Keratinocyte (primary cell): Measurements from ENCODE around the gene LPGAT1. TPM values are rescaled to one million over a fixed set of nuclear protein-coding genes. Genes with fewer than 3 reads are reported as not detected.

ENCODE experiments used
- DNase-seq: peaks from one replicate; pipeline ENCODE4 v3.0.0-alpha.2; 2011; ENCODE audit warnings: low read depth, missing footprints, low spot score
- FAIRE-seq: peaks from 2 replicates; lab custom pipeline; 2011; peaks lifted over from hg19 to GRCh38; lab: Jason Lieb, UNC
- H2AFZ ChIP-seq: 2 replicates; pipeline ENCODE4 v1.6.0; 2012; ENCODE audit warnings: low read length, control low read depth, inconsistent platforms; ENCODE audit not compliant: control insufficient read depth
- H3K27ac ChIP-seq: 2 replicates; pipeline ENCODE4 v1.5.1; 2011; ENCODE audit warnings: low read length; ENCODE audit not compliant: control insufficient read depth, insufficient read depth
- H3K27me3 ChIP-seq: 3 replicates; pipeline ENCODE4 v1.6.0; 2011; ENCODE audit warnings: low read length; ENCODE audit not compliant: control insufficient read depth, insufficient read depth; ENCODE audit errors: extremely low read depth
- H3K36me3 ChIP-seq, 2 experiments: 2 replicates in 1 of 2; 3 replicates in 1 of 2; pipeline ENCODE4 v1.5.1; 2011; ENCODE audit warnings: low read length in 2 of 2, mild to moderate bottlenecking in 1 of 2; ENCODE audit not compliant: control insufficient read depth in 2 of 2, insufficient read depth in 2 of 2; ENCODE audit errors: extremely low read depth in 1 of 2
- H3K4me1 ChIP-seq: 3 replicates; pipeline ENCODE4 v1.5.1; 2011; ENCODE audit warnings: low read length; ENCODE audit not compliant: control insufficient read depth, insufficient read depth; ENCODE audit errors: extremely low read depth
- H3K4me2 ChIP-seq: 3 replicates; pipeline ENCODE4 v1.6.0; 2011; ENCODE audit warnings: low read depth, low read length; ENCODE audit not compliant: control insufficient read depth, insufficient read depth; ENCODE audit errors: extremely low read depth
- H3K4me3 ChIP-seq, 3 experiments: fragments of 200-600 bp in 1 of 3; sonication (generic) in 1 of 3; 2 replicates in 2 of 3; 3 replicates in 1 of 3; pipeline ENCODE4 v1.5.1; 2011 to 2016; ENCODE audit warnings: low read length in 3 of 3, mild to moderate bottlenecking in 3 of 3, control low read depth in 2 of 3, inconsistent platforms in 1 of 3, low read depth in 1 of 3, mixed read lengths in 1 of 3, mixed run types in 1 of 3, moderate library complexity in 1 of 3; ENCODE audit not compliant: control insufficient read depth in 2 of 3, insufficient read depth in 2 of 3; ENCODE audit errors: extremely low read depth in 1 of 3
- H3K79me2 ChIP-seq: 2 replicates; pipeline ENCODE4 v1.6.0; 2012; ENCODE audit warnings: low read length; ENCODE audit not compliant: control insufficient read depth, insufficient read depth
- H3K9ac ChIP-seq: 3 replicates; pipeline ENCODE4 v1.6.0; 2011; ENCODE audit warnings: low read length; ENCODE audit not compliant: control insufficient read depth, insufficient read depth; ENCODE audit errors: extremely low read depth
- H3K9me1 ChIP-seq: 3 replicates; pipeline ENCODE4 v1.6.0; 2011; ENCODE audit warnings: low read length; ENCODE audit not compliant: control insufficient read depth, insufficient read depth; ENCODE audit errors: extremely low read depth
- H3K9me3 ChIP-seq: 2 replicates; pipeline ENCODE4 v1.5.1; 2012; ENCODE audit warnings: low read depth, low read length; ENCODE audit not compliant: control insufficient read depth
- H4K20me1 ChIP-seq: 3 replicates; pipeline ENCODE4 v1.6.0; 2011; ENCODE audit warnings: low read length; ENCODE audit not compliant: control insufficient read depth, insufficient read depth; ENCODE audit errors: extremely low read depth
- CTCF ChIP-seq, 3 experiments: IDR thresholded peaks in 1 of 3; conservative IDR thresholded peaks in 1 of 3; optimal IDR thresholded peaks in 1 of 3; 2 replicates in 2 of 3; 3 replicates in 1 of 3; pipeline versions ENCODE3 to v1.5.1; 2011; ENCODE audit warnings: low read length in 3 of 3, mild to moderate bottlenecking in 3 of 3, moderate library complexity in 2 of 3, control low read depth in 1 of 3, inconsistent platforms in 1 of 3; ENCODE audit not compliant: insufficient read depth in 2 of 3; ENCODE audit errors: extremely low read depth in 1 of 3
- EZH2 ChIP-seq: IDR thresholded peaks from one replicate; pipeline ENCODE4 v1.6.1; 2012; ENCODE audit warnings: inconsistent platforms, mild to moderate bottlenecking, low read length, moderate library complexity
- dilution Hi-C: fragments of 300-500 bp; cut with MboI; formaldehyde crosslinking; loops from one replicate; pipeline ENCODE4 v1.7.0; 2020; ENCODE audit warnings: low sequenced_read_pairs; ENCODE audit not compliant: extremely low pct_ligation_motif_present
- polyA plus RNA-seq, 5 experiments: library from polyadenylated mRNA; depleted of rRNA in 3 of 5; stranded (reverse) in 3 of 5; stranded (forward) in 1 of 5; unstranded in 1 of 5; fragments of >200 nt; gene quantifications; 1 replicate in 1 of 5; 2 replicates in 3 of 5; 3 replicates in 1 of 5; pipeline versions ENCODE4 v1.2.1 to v1.2.3, GENCODE V29; 2011 to 2012; ENCODE audit warnings: missing spikeins in 2 of 5, low read depth in 1 of 5, low replicate concordance in 1 of 5

The LPGAT1 gene
- polyA plus RNA-seq, 1 donor (not counting 4 experiments of a cell fraction or from before 2014, with no cell fraction given) = 14.7 TPM

- Histone ChIP-seq H3K9me1 (peaks cover 4% of the 10 kb centered on the region), H3K79me2 (no peaks in the 10 kb centered on the region), H3K9me3 (no peaks in the 10 kb centered on the region), H3K4me2 (peak overlapping the region; percentile 53), H2AFZ (no peak overlapping the region), H3K27me3 (no peaks in the 10 kb centered on the region), H3K9ac (no peak overlapping the region), H3K4me3 (no peak overlapping the region), H3K27ac (no peak overlapping the region), H3K4me1 (peaks cover 23% of the 10 kb centered on the region), H4K20me1 (no peaks in the 10 kb centered on the region), H3K36me3 (no peaks in the 10 kb centered on the region)
- FAIRE-seq (no peak), DNase-seq (no peak)
- dilution Hi-C loops = no loop called here
- TF ChIP-seq CTCF (optimal IDR thresholded peaks at IDR 0.05 in 1 of 3, IDR thresholded peaks at IDR 0.05 in 1 of 3, conservative IDR thresholded peaks at IDR 0.05 in 1 of 3; ENCODE audit: extremely low read depth in 1 of 3, insufficient read depth in 2 of 3, low read length in 3 of 3) (no peak), EZH2 (no peak)
These were observed 94.1 kb downstream of the LPGAT1 start for GRCh38 chr1:211736351-211736915.

GRCh38 chr1:211735208-211736170, 95.1 kb downstream of the LPGAT1 start:
- peaks cover 23% of the 10 kb centered on the region for H3K4me1 ChIP-seq
- peak; percentile 91 for FAIRE-seq
- dilution Hi-C loops = no loop called here

More at GRCh38 chr1:211735208-211736170, 95.1 kb downstream of the LPGAT1 start:
- DNase-seq = peak; percentile 59
- Histone ChIP-seq H3K27ac (no peak overlapping the region), H3K4me3 (peak overlapping the region in 1 of 3 experiments; percentile 5), H3K36me3 (no peaks in the 10 kb centered on the region), H3K4me2 (peak overlapping the region; percentile 53), H3K27me3 (no peaks in the 10 kb centered on the region), H3K79me2 (no peaks in the 10 kb centered on the region), H4K20me1 (no peaks in the 10 kb centered on the region), H3K9me1 (peaks cover 4% of the 10 kb centered on the region), H3K9ac (no peak overlapping the region), H3K9me3 (no peaks in the 10 kb centered on the region), H2AFZ (no peak overlapping the region)
- TF ChIP-seq EZH2 = no peak
- no peak for TF ChIP-seq CTCF (optimal IDR thresholded peaks at IDR 0.05 in 1 of 3, IDR thresholded peaks at IDR 0.05 in 1 of 3, conservative IDR thresholded peaks at IDR 0.05 in 1 of 3; ENCODE audit: extremely low read depth in 1 of 3, insufficient read depth in 2 of 3, low read length in 3 of 3)
